Heart right ventricle (tissue), 16 donors: ENCODE data around the gene SGK1. TPM values are rescaled to one million over a fixed set of nuclear protein-coding genes. Genes with fewer than 3 reads are reported as not detected.

Source experiments
- ATAC-seq, 8 donors: fragments of 200-7000 bp; cut with Tn5 transposase; one replicate each; pipeline ENCODE4 v1.9.1; 2020; ENCODE audit warnings: mild to moderate bottlenecking in 8 of 8, moderate library complexity in 8 of 8, moderate number of reproducible peaks in 1 of 8
- DNase-seq, 2 donors: peaks; one replicate each; pipeline ENCODE4 v3.0.0-alpha.2; 2020
- H3K27ac ChIP-seq, 10 donors: fragments of 200-600 bp; sonication (generic) in 2 of 10; one replicate each; pipeline versions ENCODE4 v1.5.0 to v1.8.0; 2020 to 2022; ENCODE audit warnings: mild to moderate bottlenecking in 3 of 10
- H3K27me3 ChIP-seq, 7 donors: fragments of 200-600 bp; one replicate each; pipeline ENCODE4 v1.8.0; 2021 to 2022; ENCODE audit warnings: mild to moderate bottlenecking in 2 of 7
- H3K36me3 ChIP-seq, 9 donors: fragments of 200-600 bp; sonication (generic) in 1 of 9; one replicate each; pipeline versions ENCODE4 v1.5.0 to v1.8.0; 2020 to 2022; ENCODE audit warnings: mild to moderate bottlenecking in 2 of 9
- H3K4me1 ChIP-seq, 9 donors: fragments of 200-600 bp; sonication (generic) in 1 of 9; one replicate each; pipeline versions ENCODE4 v1.5.0 to v1.8.0; 2020 to 2022; ENCODE audit warnings: mild to moderate bottlenecking in 4 of 9
- H3K4me3 ChIP-seq, 10 donors: fragments of 200-600 bp; sonication (generic) in 2 of 10; one replicate each; pipeline versions ENCODE4 v1.5.0 to v1.8.0; 2020 to 2022; ENCODE audit warnings: mild to moderate bottlenecking in 7 of 10, moderate library complexity in 2 of 10
- H3K9me3 ChIP-seq, 11 donors: fragments of 200-600 bp in 10 of 11; sonication (generic) in 2 of 11; one replicate each; pipeline versions ENCODE4 v1.5.0 to v1.8.0; 2013 to 2022; ENCODE audit warnings: mild to moderate bottlenecking in 2 of 11, control low read depth in 1 of 11, moderate library complexity in 1 of 11
- CTCF ChIP-seq, 9 donors: fragments of 200-600 bp; sonication (generic) in 2 of 9; IDR thresholded peaks; one replicate each; pipeline versions ENCODE4 v1.5.0 to v1.8.0; 2021 to 2022; ENCODE audit warnings: antibody characterized with exemption in 9 of 9, mild to moderate bottlenecking in 5 of 9, moderate library complexity in 1 of 9
- WGBS, 2 donors: extraction: QIAGEN DNeasy Blood & Tissue Kit; methylation state at CpG; one replicate each; pipeline ENCODE4 v1.1.7; 2013; ENCODE audit warnings: inconsistent platforms in 1 of 2; 5-methylcytosine and 5-hydroxymethylcytosine counted together
- intact Hi-C, 10 donors: fragments of 100-400 bp; cut with DNase I; formaldehyde crosslinking; loops; one replicate each; pipeline versions ENCODE4 v1.11.1 to v1.14.2; 2022
- polyA plus RNA-seq, 2 donors: library from polyadenylated mRNA; stranded (reverse); fragments of 200-250 nt; gene quantifications; one replicate each; pipeline ENCODE4 v1.2.3, GENCODE V29; 2013
- total RNA-seq, 10 donors: library from RNA; stranded (reverse); fragmentation: NEBNext Ultra II Directional in 3 of 10; extraction: Animal tissue kit (Norgen Biotek cat#: 25700) in 3 of 10; gene quantifications; one replicate each; pipeline versions ENCODE4 v1.2.1 to v1.2.4, GENCODE V29; 2021 to 2023
- donor health status: Arrhythmogenic right ventricular cardiomyopathy.
- donor health status: ischemic (EF 13 %, LVEDD 7.1; RV severe dilation, severe dysfunction).
- donor health status: healthy with polysubstance abuse.
- donor health status: DM: no; HTN: yes; CAD: no.
- donor health status: DM: no; HTN: no; CAD: no.
- donor health status: ischemic (EF 25% LVEDD 6.9; RV normal size, moderate dysfunction).
- donor health status: ischemic (EF 25% LVEDD 5.7; RV mildly dilated, moderate dysfunction).
- donor health status: healthy.
- donor health status: DM: yes; HTN: yes; CAD: no.
- donor health status: Ischemic cardiomyopathy.
- donor health status: ischemic (EF 35%, LVEDD 5.7; RV mildly dilated, moderate dysfunction).
- donor health status: nonischemic (EF 11% LVEDD 7.7; RV severe dilation, severe dysfunction).
- donor health status: DM: yes; HTN: yes; CAD: no.
- donor health status: PGD.
- donor health status: ischemic (EF 29% LVEDD 5.4; RV normal size, mild dysfunction).
- donor health status: nonischemic (EF 23%, LVEDD 6.1; RV moderate dilation, normal function).

Gene SGK1
- total and polyA plus RNA-seq, 12 donors: 22.5 to 140 (median 43.6) TPM

- Histone ChIP-seq H3K4me3 (no peak overlapping the region), H3K4me1 (peaks cover 0 to 57% (median 19%) of the 10 kb centered on the region in 9 donors), H3K27ac (peak overlapping the region in 4 of 10 donors; percentile 23 to 45 (median 32)), H3K9me3 (no peaks in the 10 kb centered on the region), H3K36me3 (no peaks in the 10 kb centered on the region), H3K27me3 (no peaks in the 10 kb centered on the region)
- DNase-seq (no peak), ATAC-seq (peak in 1 of 8 donors; percentile 59)
- 39 to 56% methylated on average over 7 of the region's 7 CpGs for WGBS, 2 donors
- intact Hi-C loops: no loop called here
- no peak for TF ChIP-seq CTCF (IDR thresholded peaks at IDR 0.05)
These were observed 67.9 kb downstream of the SGK1 start for GRCh38 chr6:134249759-134250602.

- peak overlapping the region in 4 of 10 donors; percentile 23 to 45 (median 32) for H3K27ac ChIP-seq
- peak in 5 of 8 donors; percentile 43 to 64 (median 48) for ATAC-seq
- WGBS, 2 donors: 84 to 89% methylated on average over 5 of the region's 5 CpGs
These were observed 68.6 kb downstream of the SGK1 start for GRCh38 chr6:134249239-134249758.

GRCh38 chr6:134247844-134248580 is 69.9 kb downstream of the SGK1 start:
- intact Hi-C loops: no loop called here
- H3K4me1 ChIP-seq: peaks cover 0 to 57% (median 19%) of the 10 kb centered on the region in 9 donors

More at GRCh38 chr6:134249239-134249758, 68.6 kb downstream of the SGK1 start:
- Histone ChIP-seq H3K36me3 (no peaks in the 10 kb centered on the region), H3K9me3 (no peaks in the 10 kb centered on the region), H3K27me3 (no peaks in the 10 kb centered on the region), H3K4me1 (peaks cover 0 to 57% (median 19%) of the 10 kb centered on the region in 9 donors), H3K4me3 (no peak overlapping the region)
- no peak for TF ChIP-seq CTCF (IDR thresholded peaks at IDR 0.05)
- no peak for DNase-seq
- intact Hi-C loops: no loop called here

More at GRCh38 chr6:134247844-134248580, 69.9 kb downstream of the SGK1 start:
- peak overlapping the region in 1 of 10 donors; percentile 46 for H3K27ac ChIP-seq
- DNase-seq (no peak), ATAC-seq (no peak)
- H3K36me3 ChIP-seq: no peaks in the 10 kb centered on the region
- H3K4me3 ChIP-seq: no peak overlapping the region
- WGBS, 2 donors: 79 to 84% methylated on average over 4 of the region's 4 CpGs
- H3K27me3 ChIP-seq: no peaks in the 10 kb centered on the region
- no peaks in the 10 kb centered on the region for H3K9me3 ChIP-seq
- TF ChIP-seq CTCF (IDR thresholded peaks at IDR 0.05): no peak
